HG03342 (cell line): ENCODE measurements around the gene SLIT1.

Source experiments
- ATAC-seq: cut with Tn5 transposase; IDR thresholded peaks from one replicate; pipeline ENCODE4 v1.9.1; 2021; ENCODE audit warnings: mild to moderate bottlenecking, moderate library complexity; ENCODE audit not compliant: unreplicated experiment

The SLIT1 gene

DNA sequence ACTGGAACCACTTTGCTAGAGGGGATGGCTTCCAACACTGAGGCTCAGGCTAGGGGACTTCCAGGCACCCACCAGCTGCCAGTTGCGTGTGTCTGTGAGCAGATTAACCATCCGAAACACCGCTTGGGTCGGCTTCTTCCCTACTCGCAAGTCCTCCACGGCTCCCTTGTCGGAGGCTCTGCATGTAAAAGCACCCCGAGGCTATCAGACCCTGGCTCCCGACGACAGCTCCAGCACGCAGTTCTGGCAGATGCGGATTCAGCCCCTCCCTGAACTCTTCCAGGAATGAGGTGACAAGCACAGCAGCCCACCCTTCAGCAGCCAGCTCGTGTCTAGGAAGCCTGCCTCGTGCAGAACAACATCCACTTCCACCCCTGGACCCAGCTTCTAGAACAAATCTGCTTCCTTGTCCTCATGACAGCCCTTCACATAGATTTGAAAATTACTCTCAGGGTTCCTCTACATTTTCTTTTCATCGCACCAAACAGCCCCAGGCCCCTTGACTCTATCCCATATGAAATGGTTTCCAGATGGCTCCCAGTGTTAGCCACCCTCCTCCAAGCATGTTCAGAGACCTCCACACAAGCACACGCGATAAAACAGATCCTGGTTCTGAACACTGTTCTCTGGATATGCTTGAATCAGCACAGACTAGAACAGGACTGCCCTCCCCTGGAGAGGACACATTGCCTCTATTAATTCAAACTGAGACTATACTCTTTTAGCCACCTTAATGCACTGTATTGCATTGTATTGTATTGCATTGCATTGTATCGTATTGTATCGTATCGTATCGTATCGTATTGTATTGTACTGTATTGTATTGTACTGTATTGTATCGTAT lies 44.6 kb downstream of the SLIT1 start:
- no peak for ATAC-seq

DNA sequence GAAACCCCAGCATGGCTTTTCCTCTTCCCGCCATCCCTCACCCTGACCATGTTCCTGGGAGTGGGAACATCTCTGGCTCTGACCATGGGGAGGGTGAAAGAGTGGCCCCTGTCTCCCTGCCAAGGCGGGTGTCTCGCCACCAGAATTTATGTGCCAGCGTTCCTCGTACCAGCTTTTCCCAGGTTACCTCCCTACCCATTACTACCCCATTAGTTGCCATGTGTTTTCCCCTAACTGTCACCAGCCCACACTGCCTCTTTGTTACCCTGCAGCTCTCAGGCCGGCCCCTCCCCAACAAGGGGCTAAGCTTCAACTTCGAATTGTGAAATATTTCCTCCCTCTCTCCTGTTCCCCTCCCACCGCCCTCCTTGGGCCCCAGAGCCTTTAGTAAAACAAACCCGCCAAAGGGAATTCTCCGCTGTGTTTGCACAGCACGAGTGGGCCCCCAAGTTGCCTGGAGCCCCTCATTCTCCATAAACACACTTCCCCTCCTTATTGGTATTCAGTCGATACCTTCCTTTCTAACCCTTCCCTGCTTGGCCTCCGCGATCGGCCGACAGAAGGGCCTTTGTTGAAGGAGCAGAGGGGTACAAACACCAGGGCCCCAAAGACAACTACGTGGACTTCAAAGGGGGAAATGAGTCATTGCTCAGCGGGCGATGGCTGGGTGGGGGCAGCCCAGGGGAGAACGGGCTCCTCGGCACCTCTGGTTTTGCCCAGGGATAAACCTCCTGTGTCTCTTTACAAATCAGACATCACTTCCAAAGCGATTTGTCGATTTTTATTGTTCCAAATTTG lies 45.5 kb downstream of the SLIT1 start:
- ATAC-seq, result no peak

DNA sequence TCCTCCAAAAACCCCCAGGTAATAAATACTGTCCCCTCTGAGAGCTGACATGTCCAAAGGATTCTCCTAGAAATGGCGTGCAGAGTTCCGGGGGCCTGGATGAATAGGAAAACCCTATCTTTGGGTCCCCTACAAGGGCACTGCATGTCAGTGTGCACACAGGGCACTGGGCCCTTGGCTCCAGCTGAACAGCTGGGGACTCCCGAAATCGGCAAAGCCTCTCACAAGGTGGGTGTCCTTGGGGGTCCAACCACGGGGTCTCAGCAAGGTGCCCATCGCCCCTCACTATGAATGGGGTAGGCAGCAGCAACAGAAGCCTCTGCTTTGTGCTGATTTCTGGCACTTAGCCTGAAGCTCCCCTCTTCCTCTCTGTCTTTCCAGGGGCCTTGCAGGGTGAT lies 46.1 kb downstream of the SLIT1 start:
- ATAC-seq, result no peak

DNA sequence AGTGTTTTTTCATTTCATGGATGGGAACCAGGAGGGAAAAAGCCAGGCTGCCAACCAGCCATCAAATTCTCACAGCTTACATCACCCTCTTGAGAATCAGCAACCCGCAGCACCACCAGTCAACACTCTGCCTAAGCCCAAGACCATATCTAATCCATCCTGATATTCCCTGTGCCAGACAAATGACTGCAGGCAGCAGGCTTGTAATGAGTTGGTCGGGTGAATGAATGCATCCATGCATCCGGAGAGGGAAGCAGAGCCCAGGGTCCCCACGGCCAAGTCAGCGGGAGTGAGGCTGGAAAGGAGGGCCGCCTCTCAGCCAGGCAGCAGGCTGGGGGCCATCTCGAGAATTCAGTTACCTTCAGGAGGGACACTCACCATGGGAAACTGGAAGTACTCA lies 46.9 kb downstream of the SLIT1 start:
- ATAC-seq, result no peak

GRCh38 chr10:97138174-97138573 lies 47.6 kb downstream of the SLIT1 start:
- no peak for ATAC-seq

- no peak for ATAC-seq
Observed at GRCh38 chr10:97136756-97137155, 49.0 kb downstream of the SLIT1 start.

- no peak for ATAC-seq
Observed at GRCh38 chr10:97135464-97135863, 50.3 kb downstream of the SLIT1 start.

DNA sequence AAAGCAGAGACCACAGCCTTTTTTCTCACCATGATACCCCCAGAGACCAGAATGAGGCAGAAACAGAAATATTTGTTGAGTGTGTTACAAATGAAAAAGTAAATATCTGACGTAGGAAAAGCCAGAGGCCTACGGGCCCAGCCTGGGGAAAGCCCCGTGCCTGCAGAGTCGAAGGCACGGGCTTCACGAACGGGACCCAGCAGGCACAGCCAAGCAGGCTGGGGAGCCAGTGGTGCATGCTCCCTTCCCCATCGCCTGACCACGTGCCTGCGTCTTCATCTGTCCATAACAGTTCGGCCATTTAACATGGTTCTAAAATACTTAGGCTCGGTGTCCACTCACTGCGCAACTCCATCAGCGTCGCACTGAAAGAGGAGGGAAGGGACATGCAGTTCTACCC lies 50.8 kb downstream of the SLIT1 start:
- ATAC-seq, result no peak

DNA sequence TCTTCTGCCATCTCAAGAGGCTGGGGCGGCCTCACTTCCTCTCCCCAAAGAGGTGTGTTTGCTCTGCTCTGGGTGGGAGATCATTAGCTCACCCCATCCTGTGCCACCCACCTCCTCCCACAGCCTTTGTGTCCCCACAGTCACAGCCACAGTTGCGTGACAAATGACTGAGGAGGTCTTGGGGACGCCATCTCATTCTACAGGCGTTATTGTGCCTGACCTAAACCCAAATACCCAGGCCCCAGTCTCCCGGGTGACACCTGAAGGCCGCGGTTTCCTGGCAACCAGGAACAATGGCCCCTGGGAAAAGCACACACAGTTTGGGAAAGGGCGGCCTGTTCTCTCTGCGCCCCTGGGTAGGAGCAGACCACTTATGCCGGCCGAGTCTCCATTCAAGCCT lies 51.6 kb downstream of the SLIT1 start:
- no peak for ATAC-seq

GRCh38 chr10:97132273-97132672 lies 53.5 kb downstream of the SLIT1 start:
- no peak for ATAC-seq

DNA sequence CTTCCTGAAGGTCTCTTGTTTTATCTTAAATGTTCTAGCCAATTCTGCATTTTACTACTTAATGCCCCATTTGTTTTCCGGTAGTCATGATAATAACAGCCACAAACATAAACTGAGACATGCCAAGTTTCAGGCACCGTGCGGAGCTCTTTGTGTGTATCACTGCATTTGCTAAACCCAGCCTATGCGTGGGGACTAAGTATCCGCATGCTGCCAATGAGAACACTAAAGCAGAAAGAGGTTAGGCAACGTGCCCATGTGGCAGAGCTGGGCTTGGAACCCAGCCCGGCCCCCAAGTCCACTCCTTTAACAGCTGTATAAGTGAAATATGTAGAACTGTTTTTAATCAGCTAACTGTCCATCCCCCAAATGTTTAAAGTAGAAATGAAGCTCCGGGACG lies 54.1 kb downstream of the SLIT1 start:
- no peak for ATAC-seq

GRCh38 chr10:97131181-97131628 lies 54.6 kb downstream of the SLIT1 start:
- ATAC-seq, result no peak

GRCh38 chr10:97129666-97130065 lies 56.1 kb downstream of the SLIT1 start:
- no peak for ATAC-seq

DNA sequence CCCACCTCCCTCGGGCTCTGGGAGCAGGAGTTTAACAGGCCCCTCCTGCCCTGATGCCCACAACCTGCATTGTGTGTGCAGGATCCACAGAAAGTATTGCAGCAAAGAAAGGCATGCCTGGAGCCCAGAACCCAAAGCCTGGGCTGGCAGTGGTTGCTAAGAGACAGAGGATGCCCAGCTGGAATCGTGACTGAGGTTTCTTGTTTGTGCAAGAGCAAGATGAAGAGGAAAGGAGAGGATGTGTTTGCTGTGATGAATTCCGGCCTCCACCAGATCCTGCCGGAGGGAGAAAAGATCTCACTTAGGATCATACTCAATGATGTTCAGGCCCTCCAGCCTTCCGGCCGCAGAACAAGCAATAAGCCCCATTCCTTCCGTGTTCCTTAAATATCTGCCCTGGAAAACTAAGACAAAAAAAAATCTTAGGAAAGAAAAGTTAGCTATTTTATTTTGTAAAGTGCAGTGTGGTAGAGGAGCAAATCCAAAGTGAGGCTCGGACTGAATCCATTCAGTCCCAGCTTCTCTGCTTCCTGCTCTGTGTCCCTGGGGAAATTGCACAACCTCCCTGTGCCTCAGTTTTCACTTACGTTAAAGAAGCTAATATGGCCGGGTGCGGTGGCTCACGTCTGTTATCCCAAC lies 57.1 kb downstream of the SLIT1 start:
- no peak for ATAC-seq

DNA sequence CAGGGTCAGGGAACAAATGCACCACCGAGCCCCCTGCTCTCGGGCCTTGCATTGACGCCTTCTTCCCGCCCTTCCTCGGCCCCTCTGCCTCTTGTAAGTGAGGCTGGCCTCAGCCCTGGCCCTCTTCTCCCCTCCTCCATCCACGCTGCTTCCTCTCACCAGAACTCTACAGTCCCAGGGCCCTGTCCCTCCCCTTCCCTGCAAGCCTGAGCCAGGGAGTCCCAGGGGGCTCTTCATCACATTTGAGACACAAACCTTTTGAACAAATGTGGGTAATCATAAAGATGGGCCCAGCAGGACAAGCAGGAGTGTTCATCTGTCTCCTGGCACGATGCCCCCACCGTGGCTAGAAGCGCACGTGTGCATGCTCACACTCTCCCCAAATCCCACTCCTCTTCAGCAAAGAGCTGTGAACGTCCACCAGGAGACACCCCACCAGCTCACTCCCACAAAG lies 57.7 kb downstream of the SLIT1 start:
- ATAC-seq, result no peak

DNA sequence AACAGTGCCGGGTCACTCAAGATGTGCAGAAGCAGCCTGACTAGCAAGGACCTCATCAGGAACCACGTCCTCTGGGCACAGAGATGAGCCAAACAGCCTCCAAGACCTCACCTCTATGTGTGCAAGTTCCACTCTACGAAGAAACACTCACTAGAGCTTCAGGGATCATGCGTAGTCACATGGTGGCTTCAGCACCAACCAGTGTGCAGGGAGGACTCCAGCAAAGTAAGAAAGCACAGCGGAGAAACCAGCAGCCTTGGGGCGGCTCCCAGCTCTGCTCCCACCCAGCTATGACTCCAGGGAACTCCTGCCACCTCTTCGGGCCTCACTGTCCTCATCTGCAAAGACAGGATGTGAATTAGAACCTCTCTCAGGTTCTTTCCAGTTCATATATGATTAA lies 58.2 kb downstream of the SLIT1 start:
- no peak for ATAC-seq

GRCh38 chr10:97124211-97124610 lies 61.5 kb downstream of the SLIT1 start:
- no peak for ATAC-seq

GRCh38 chr10:97123765-97124164 lies 62.0 kb downstream of the SLIT1 start:
- no peak for ATAC-seq

- no peak for ATAC-seq
Observed at GRCh38 chr10:97121041-97121440, 64.7 kb downstream of the SLIT1 start.

GRCh38 chr10:97120370-97120769 lies 65.4 kb downstream of the SLIT1 start:
- ATAC-seq, result no peak

- no peak for ATAC-seq
Observed at GRCh38 chr10:97119058-97119745, 66.6 kb downstream of the SLIT1 start.
